K562 (cell line): Measurements from ENCODE around the gene NARF. TPM values are rescaled to one million over a fixed set of nuclear protein-coding genes. Genes with fewer than 3 reads are reported as not detected.

Experiments used
- ARID2 ChIP-seq: fragments of 450-650 bp; IDR thresholded peaks from 2 replicates; pipeline ENCODE4 v1.6.1; 2017; ENCODE audit warnings: antibody characterized with exemption, mild to moderate bottlenecking
- ARID3B ChIP-seq: fragments of 250-450 bp; sonication (Bioruptor Pico); IDR thresholded peaks from 2 replicates; pipeline ENCODE4 v1.4.0; 2020; ENCODE audit warnings: borderline replicate concordance
- ATF3 ChIP-seq, 2 experiments: fragments of 450-650 bp in 1 of 2; sonication (generic) in 1 of 2; formaldehyde crosslinking in 1 of 2; IDR thresholded peaks in 1 of 2; conservative IDR thresholded peaks in 1 of 2; 2 replicates each; pipeline versions ENCODE4 v1.6.1 to v1.8.1; 2016 to 2023; ENCODE audit warnings: mild to moderate bottlenecking in 2 of 2, moderate library complexity in 2 of 2, inconsistent platforms in 1 of 2, missing genetic modification reagents in 1 of 2
- COPS2 ChIP-seq: fragments of 450-650 bp; conservative IDR thresholded peaks from 2 replicates; pipeline ENCODE4 v1.6.1; 2016; ENCODE audit warnings: mild to moderate bottlenecking, moderate library complexity
- CREB5 ChIP-seq: fragments of 250-450 bp; sonication (Bioruptor Pico); IDR thresholded peaks from 2 replicates; pipeline ENCODE4 v1.5.0; 2020; ENCODE audit warnings: mild to moderate bottlenecking
- CTCFL ChIP-seq: IDR thresholded peaks from 2 replicates; pipeline ENCODE4 v1.6.1; 2011; ENCODE audit warnings: borderline replicate concordance, low read depth, mild to moderate bottlenecking, moderate library complexity, low read length; ENCODE audit not compliant: insufficient read depth, poor library complexity, severe bottlenecking
- CXXC5 ChIP-seq: fragments of 250-450 bp; sonication (Bioruptor Pico); IDR thresholded peaks from 2 replicates; pipeline ENCODE4 v1.8.0; 2022; ENCODE audit warnings: inconsistent platforms, mild to moderate bottlenecking, moderate library complexity
- FIP1L1 ChIP-seq: fragments of 200-400 bp; formaldehyde crosslinking; IDR thresholded peaks from 2 replicates; pipeline ENCODE4 v1.6.1; 2018; ENCODE audit warnings: mild to moderate bottlenecking, low read depth, low read length; ENCODE audit not compliant: poor library complexity, severe bottlenecking
- GMEB1 ChIP-seq: fragments of 250-450 bp; sonication (Bioruptor Pico); IDR thresholded peaks from 2 replicates; pipeline ENCODE4 v1.4.0; 2020; ENCODE audit warnings: mild to moderate bottlenecking
- KDM4B ChIP-seq, 2 experiments: fragments of 450-650 bp in 1 of 2; sonication (generic) in 1 of 2; IDR thresholded peaks; 2 replicates each; pipeline ENCODE4 v1.6.1; 2016 to 2017; ENCODE audit warnings: borderline replicate concordance in 2 of 2, antibody characterized with exemption in 1 of 2, low read depth in 1 of 2, mild to moderate bottlenecking in 1 of 2
- MYNN ChIP-seq, 2 experiments: sonication (generic); formaldehyde crosslinking in 1 of 2; IDR thresholded peaks; 2 replicates each; pipeline versions ENCODE4 v1.5.0 to v1.6.1; 2016 to 2020; ENCODE audit warnings: antibody characterized with exemption in 1 of 2, missing genetic modification reagents in 1 of 2
- NFXL1 ChIP-seq: fragments of 450-650 bp; formaldehyde crosslinking; IDR thresholded peaks from 2 replicates; pipeline ENCODE4 v1.4.0; 2021; ENCODE audit warnings: mild to moderate bottlenecking
- RBM22 ChIP-seq: fragments of 200-400 bp; formaldehyde crosslinking; IDR thresholded peaks from 2 replicates; pipeline ENCODE4 v1.6.1; 2018; ENCODE audit warnings: low read length, low read depth; ENCODE audit not compliant: poor library complexity, severe bottlenecking
- SIRT6 ChIP-seq: IDR thresholded peaks from one replicate; pipeline ENCODE4 v1.6.1; 2012; ENCODE audit warnings: low read depth, mild to moderate bottlenecking, control low read depth, inconsistent platforms, low read length, moderate library complexity
- SNRNP70 ChIP-seq: fragments of 200-400 bp; formaldehyde crosslinking; optimal IDR thresholded peaks from 2 replicates; pipeline ENCODE3; 2017; ENCODE audit warnings: low read depth, low read length
- ZBTB2 ChIP-seq: fragments of 450-650 bp; IDR thresholded peaks from 2 replicates; pipeline ENCODE4 v1.6.1; 2016; ENCODE audit warnings: antibody characterized with exemption
- ZNF717 ChIP-seq: fragments of 250-450 bp; sonication (Bioruptor Pico); IDR thresholded peaks from 2 replicates; pipeline ENCODE4 v1.5.0; 2021
- polyA plus RNA-seq, 8 experiments: library from polyadenylated mRNA; depleted of rRNA in 4 of 8; stranded (reverse) in 5 of 8; unstranded in 3 of 8; fragments of >200 nt; fragmentation: Nextera tagmentation in 2 of 8; fragmentation: Illumina TruSeq in 1 of 8; extraction: Ambion mirVana in 2 of 8; extraction: Trizol in 1 of 8; gene quantifications; 2 replicates each; pipeline versions ENCODE4 v1.2.1 to v1.2.3, GENCODE V29; 2011 to 2014; ENCODE audit warnings: inconsistent platforms in 1 of 8, missing spikeins in 1 of 8
- total RNA-seq, 7 experiments: library from RNA; depleted of rRNA in 6 of 7; stranded (reverse); fragments of >200 nt in 6 of 7; fragmentation: Illumina TruSeq in 2 of 7; extraction: Trizol in 2 of 7; gene quantifications; 2 replicates each; pipeline versions ENCODE4 v1.2.1 to v1.2.3, GENCODE V29; 2011 to 2021; ENCODE audit warnings: low replicate concordance in 1 of 7

The NARF gene
- total and polyA plus RNA-seq, 9 of the 15 experiments (the other 6 are each of a cell fraction or from before 2014, with no cell fraction given) = 60.4 to 423 (median 132) TPM

- peak; percentile 67 for TF ChIP-seq FIP1L1
- TF ChIP-seq CXXC5 (CRISPR knock-in tag) = peak; percentile 86
- no peak for TF ChIP-seq ARID3B
- no peak for TF ChIP-seq KDM4B (IDR thresholded peaks at IDR 0.05; ENCODE audit: borderline replicate concordance in 2 of 2, low read depth in 1 of 2)
- peak; percentile 34 for TF ChIP-seq RBM22
- no peak for TF ChIP-seq SIRT6
- no peak for TF ChIP-seq MYNN (IDR thresholded peaks at IDR 0.05)
- no peak for TF ChIP-seq MYNN (CRISPR knock-in tag; IDR thresholded peaks at IDR 0.05)
- no peak for TF ChIP-seq CTCFL
- TF ChIP-seq CREB5 (CRISPR knock-in tag) = no peak
- no peak for TF ChIP-seq ZNF717 (CRISPR knock-in tag)
- no peak for TF ChIP-seq GMEB1 (CRISPR knock-in tag)
- TF ChIP-seq NFXL1 (CRISPR knock-in tag) = no peak
- no peak for TF ChIP-seq ARID2
- TF ChIP-seq SNRNP70 = no peak
- no peak for TF ChIP-seq ZBTB2
- no peak for TF ChIP-seq ATF3 (IDR thresholded peaks at IDR 0.05)
- TF ChIP-seq ATF3 (CRISPR knock-in tag; conservative IDR thresholded peaks at IDR 0.05) = 0 out of 2 replicates have a peak, but pooled peaks have one; percentile 56
- no peak for TF ChIP-seq COPS2
Observed at GRCh38 chr17:82450357-82451106, 8.0 kb upstream of the NARF start, which contains the start of gene CYBC1 (continued).
